ENCODE data around the gene IFIT1.

DNA sequence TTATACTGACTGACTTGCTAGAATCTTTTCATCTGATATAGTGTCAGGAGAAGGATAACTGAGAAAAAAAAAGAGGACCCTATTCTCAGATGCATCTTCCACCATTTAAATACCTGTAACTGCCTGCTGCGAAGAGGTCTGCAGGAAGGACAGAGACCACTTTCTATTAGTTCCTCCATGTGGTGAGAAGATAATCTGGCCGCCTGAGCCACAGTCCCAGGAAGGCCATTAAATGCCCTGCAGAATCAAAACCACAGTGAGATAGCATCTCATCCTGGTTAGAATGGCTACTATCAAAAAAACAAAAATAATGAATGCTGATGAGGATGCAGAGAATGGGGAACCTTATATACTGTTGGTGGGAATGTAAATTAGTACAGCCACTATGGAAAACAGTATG is 34.4 kb upstream of the IFIT1 start:
- TF ChIP-seq, protein P1, sequence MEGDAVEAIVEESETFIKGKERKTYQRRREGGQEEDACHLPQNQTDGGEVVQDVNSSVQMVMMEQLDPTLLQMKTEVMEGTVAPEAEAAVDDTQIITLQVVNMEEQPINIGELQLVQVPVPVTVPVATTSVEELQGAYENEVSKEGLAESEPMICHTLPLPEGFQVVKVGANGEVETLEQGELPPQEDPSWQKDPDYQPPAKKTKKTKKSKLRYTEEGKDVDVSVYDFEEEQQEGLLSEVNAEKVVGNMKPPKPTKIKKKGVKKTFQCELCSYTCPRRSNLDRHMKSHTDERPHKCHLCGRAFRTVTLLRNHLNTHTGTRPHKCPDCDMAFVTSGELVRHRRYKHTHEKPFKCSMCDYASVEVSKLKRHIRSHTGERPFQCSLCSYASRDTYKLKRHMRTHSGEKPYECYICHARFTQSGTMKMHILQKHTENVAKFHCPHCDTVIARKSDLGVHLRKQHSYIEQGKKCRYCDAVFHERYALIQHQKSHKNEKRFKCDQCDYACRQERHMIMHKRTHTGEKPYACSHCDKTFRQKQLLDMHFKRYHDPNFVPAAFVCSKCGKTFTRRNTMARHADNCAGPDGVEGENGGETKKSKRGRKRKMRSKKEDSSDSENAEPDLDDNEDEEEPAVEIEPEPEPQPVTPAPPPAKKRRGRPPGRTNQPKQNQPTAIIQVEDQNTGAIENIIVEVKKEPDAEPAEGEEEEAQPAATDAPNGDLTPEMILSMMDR (IDR thresholded peaks at IDR 0.05): no peak
- TF ChIP-seq POLR2A (IDR thresholded peaks at IDR 0.05): no peak
